Ascending aorta (tissue), 2 donors: ENCODE data around the gene SIRT1. TPM values are rescaled to one million over a fixed set of nuclear protein-coding genes. Genes with fewer than 3 reads are reported as not detected.

Experiments
- DNase-seq, 2 donors: peaks; one replicate each; pipeline ENCODE4 v3.0.0-alpha.2; 2019; ENCODE audit warnings: low spot score in 2 of 2
- H3K27ac ChIP-seq, 2 donors: fragments of 200-600 bp; sonication (generic); one replicate each; pipeline ENCODE4 v1.5.1; 2016 to 2017; ENCODE audit warnings: mild to moderate bottlenecking in 1 of 2
- H3K27me3 ChIP-seq: fragments of 200-600 bp; sonication (generic); one replicate; pipeline ENCODE4 v1.5.1; 2017
- H3K36me3 ChIP-seq, 2 donors: fragments of 200-600 bp; sonication (generic); one replicate each; pipeline ENCODE4 v1.5.1; 2016
- H3K4me1 ChIP-seq, 2 donors: fragments of 200-600 bp; sonication (generic); one replicate each; pipeline ENCODE4 v1.5.1; 2016 to 2017; ENCODE audit warnings: mild to moderate bottlenecking in 1 of 2
- H3K4me3 ChIP-seq, 2 donors: fragments of 200-600 bp; sonication (generic); one replicate each; pipeline ENCODE4 v1.5.1; 2016 to 2017; ENCODE audit warnings: mild to moderate bottlenecking in 1 of 2
- H3K9me3 ChIP-seq, 2 donors: fragments of 200-600 bp; sonication (generic); one replicate each; pipeline ENCODE4 v1.5.1; 2016
- CTCF ChIP-seq, 3 experiments: fragments of 200-600 bp in 2 of 3; fragments of 450-650 bp in 1 of 3; sonication (generic) in 2 of 3; IDR thresholded peaks; one replicate each; pipeline ENCODE4 v1.5.1; 2016 to 2019; ENCODE audit warnings: antibody characterized with exemption in 3 of 3, mild to moderate bottlenecking in 1 of 3, moderate library complexity in 1 of 3
- intact Hi-C: fragments of 100-400 bp; cut with DNase I; formaldehyde crosslinking; loops from one replicate; pipeline ENCODE4 v1.15.1; 2023
- total RNA-seq: library from RNA; depleted of rRNA; stranded (reverse); fragments of >200 nt; gene quantifications from one replicate; pipeline ENCODE4 v1.1.0, GENCODE V29; 2016

The SIRT1 gene
- total RNA-seq, 1 donor from 2014 or later, result 7.6 TPM

- H3K27me3 ChIP-seq, result no peaks in the 10 kb centered on the region
- no peaks in the 10 kb centered on the region for H3K9me3 ChIP-seq
- DNase-seq, result no peak
- no peaks in the 10 kb centered on the region for H3K4me1 ChIP-seq
- TF ChIP-seq CTCF (IDR thresholded peaks at IDR 0.05), result no peak
- no peak overlapping the region for H3K4me3 ChIP-seq
- intact Hi-C loops, result no loop called here
- no peak overlapping the region for H3K27ac ChIP-seq
- peaks cover 7 to 49% of the 10 kb centered on the region in 2 donors for H3K36me3 ChIP-seq
Measured at GRCh38 chr10:67925449-67926005, 41.1 kb downstream of the SIRT1 start.

GRCh38 chr10:67926951-67927350 is 42.5 kb downstream of the SIRT1 start:
- peaks cover 19 to 59% of the 10 kb centered on the region in 2 donors for H3K36me3 ChIP-seq

GRCh38 chr10:67933199-67933598 is 48.7 kb downstream of the SIRT1 start:
- TF ChIP-seq CTCF (IDR thresholded peaks at IDR 0.05), result no peak
- peaks cover 55 to 61% of the 10 kb centered on the region in 2 donors for H3K36me3 ChIP-seq

More at GRCh38 chr10:67926951-67927350, 42.5 kb downstream of the SIRT1 start:
- intact Hi-C loops, result no loop called here
- H3K27me3 ChIP-seq, result no peaks in the 10 kb centered on the region
- no peaks in the 10 kb centered on the region for H3K4me1 ChIP-seq
- DNase-seq, result no peak
- no peak for TF ChIP-seq CTCF (IDR thresholded peaks at IDR 0.05)
- H3K4me3 ChIP-seq, result no peak overlapping the region
- H3K9me3 ChIP-seq, result no peaks in the 10 kb centered on the region
- H3K27ac ChIP-seq, result no peak overlapping the region

GRCh38 chr10:67934336-67934735 is 49.9 kb downstream of the SIRT1 start:
- H3K27me3 ChIP-seq, result no peaks in the 10 kb centered on the region
- no peak overlapping the region for H3K4me3 ChIP-seq
- no peaks in the 10 kb centered on the region for H3K4me1 ChIP-seq
- H3K9me3 ChIP-seq, result no peaks in the 10 kb centered on the region
- no peak overlapping the region for H3K27ac ChIP-seq
- no peak for DNase-seq
- peaks cover 56 to 64% of the 10 kb centered on the region in 2 donors for H3K36me3 ChIP-seq
- TF ChIP-seq CTCF (IDR thresholded peaks at IDR 0.05), result no peak
- intact Hi-C loops, result no loop called here

More at GRCh38 chr10:67933199-67933598, 48.7 kb downstream of the SIRT1 start:
- H3K4me3 ChIP-seq, result no peak overlapping the region
- intact Hi-C loops, result no loop called here
- H3K27me3 ChIP-seq, result no peaks in the 10 kb centered on the region
- H3K9me3 ChIP-seq, result no peaks in the 10 kb centered on the region
- no peak overlapping the region for H3K27ac ChIP-seq
- no peak for DNase-seq
- no peaks in the 10 kb centered on the region for H3K4me1 ChIP-seq

GRCh38 chr10:67935223-67935622 is 50.8 kb downstream of the SIRT1 start:
- no peak for TF ChIP-seq CTCF (IDR thresholded peaks at IDR 0.05)
- intact Hi-C loops, result no loop called here
- Histone ChIP-seq H3K9me3 (no peaks in the 10 kb centered on the region), H3K4me1 (no peaks in the 10 kb centered on the region), H3K4me3 (no peak overlapping the region), H3K27ac (no peak overlapping the region), H3K27me3 (no peaks in the 10 kb centered on the region), H3K36me3 (peaks cover 55 to 58% of the 10 kb centered on the region in 2 donors)
- no peak for DNase-seq

GRCh38 chr10:67936416-67936815 is 52.0 kb downstream of the SIRT1 start:
- no peak for TF ChIP-seq CTCF (IDR thresholded peaks at IDR 0.05)
- H3K4me1 ChIP-seq, result no peaks in the 10 kb centered on the region
- no peaks in the 10 kb centered on the region for H3K27me3 ChIP-seq
- no peak overlapping the region for H3K27ac ChIP-seq
- H3K9me3 ChIP-seq, result no peaks in the 10 kb centered on the region
- intact Hi-C loops, result no loop called here
- H3K36me3 ChIP-seq, result peaks cover 52 to 57% of the 10 kb centered on the region in 2 donors
- no peak for DNase-seq
- H3K4me3 ChIP-seq, result no peak overlapping the region
